HepG2 (cell line): ENCODE data around the gene PPIG. TPM values are rescaled to one million over a fixed set of nuclear protein-coding genes. Genes with fewer than 3 reads are reported as not detected.

Source experiments
- ADNP ChIP-seq: sonication (generic); formaldehyde crosslinking; IDR thresholded peaks from 2 replicates; pipeline ENCODE4 v1.4.0; 2020; ENCODE audit warnings: missing genetic modification reagents
- CEBPG ChIP-seq: IDR thresholded peaks from 2 replicates; pipeline ENCODE4 v1.6.1; 2016
- DNMT3B ChIP-seq: conservative IDR thresholded peaks from 2 replicates; pipeline ENCODE4 v1.6.1; 2016; ENCODE audit warnings: missing biosample characterization, control low read depth
- HOXA5 ChIP-seq: sonication (generic); formaldehyde crosslinking; IDR thresholded peaks from 2 replicates; pipeline ENCODE4 v1.4.0; 2020; ENCODE audit warnings: missing genetic modification reagents
- RAD21 ChIP-seq: fragments of 450-650 bp; formaldehyde crosslinking; IDR thresholded peaks from 2 replicates; pipeline ENCODE4 v1.5.0; 2020; ENCODE audit warnings: mild to moderate bottlenecking
- RXRB ChIP-seq: IDR thresholded peaks from 2 replicates; pipeline ENCODE4 v1.6.1; 2016; ENCODE audit warnings: borderline replicate concordance, missing genetic modification reagents, missing compliant biosample characterization
- SAP130 ChIP-seq: IDR thresholded peaks from 2 replicates; pipeline ENCODE4 v1.6.1; 2016; ENCODE audit warnings: low read depth
- YEATS4 ChIP-seq: sonication (generic); formaldehyde crosslinking; IDR thresholded peaks from 2 replicates; pipeline ENCODE4 v1.4.0; 2020; ENCODE audit warnings: missing genetic modification reagents, borderline replicate concordance
- ZFP62 ChIP-seq: sonication (generic); formaldehyde crosslinking; IDR thresholded peaks from 2 replicates; pipeline ENCODE4 v1.4.0; 2020; ENCODE audit warnings: missing genetic modification reagents
- polyA plus RNA-seq, 8 experiments: library from polyadenylated mRNA; depleted of rRNA in 3 of 8; stranded (reverse) in 7 of 8; unstranded in 1 of 8; fragments of >200 nt; fragmentation: Illumina TruSeq in 4 of 8; extraction: Trizol in 4 of 8; gene quantifications; 2 replicates each; pipeline versions ENCODE4 v1.2.1 to v1.2.3, GENCODE V29; 2011 to 2016; ENCODE audit warnings: low read depth in 4 of 8, missing spikeins in 1 of 8, mixed read lengths in 1 of 8; ENCODE audit not compliant: insufficient read depth in 1 of 8
- total RNA-seq, 5 experiments: library from RNA; depleted of rRNA; stranded (reverse); fragments of >200 nt; fragmentation: Illumina TruSeq; extraction: Trizol; gene quantifications; 2 replicates each; pipeline ENCODE4 v1.2.3, GENCODE V29; 2016; ENCODE audit warnings: low read depth in 1 of 5
- TF ChIP-seq, protein P1 (sequence below): sonication (generic); formaldehyde crosslinking; IDR thresholded peaks from 2 replicates; pipeline ENCODE4 v1.4.0; 2020; ENCODE audit warnings: missing genetic modification reagents
- TF ChIP-seq, protein P2 (sequence below): sonication (generic); formaldehyde crosslinking; IDR thresholded peaks from 2 replicates; pipeline ENCODE4 v1.4.0; 2020; ENCODE audit warnings: mild to moderate bottlenecking, missing genetic modification reagents
- TF ChIP-seq, protein P3 (sequence below), 2 experiments: sonication (generic) in 1 of 2; formaldehyde crosslinking in 1 of 2; IDR thresholded peaks; 2 replicates each; pipeline versions ENCODE4 v1.5.1 to v1.6.1; 2011 to 2020; ENCODE audit warnings: borderline replicate concordance in 1 of 2, low read depth in 1 of 2, low read length in 1 of 2, mild to moderate bottlenecking in 1 of 2, missing genetic modification reagents in 1 of 2, moderate library complexity in 1 of 2

PPIG gene
- total and polyA plus RNA-seq, 2 of the 13 experiments (the other 11 are each of a cell fraction or from before 2014, with no cell fraction given), result 31.3 to 81.0 TPM

DNA sequence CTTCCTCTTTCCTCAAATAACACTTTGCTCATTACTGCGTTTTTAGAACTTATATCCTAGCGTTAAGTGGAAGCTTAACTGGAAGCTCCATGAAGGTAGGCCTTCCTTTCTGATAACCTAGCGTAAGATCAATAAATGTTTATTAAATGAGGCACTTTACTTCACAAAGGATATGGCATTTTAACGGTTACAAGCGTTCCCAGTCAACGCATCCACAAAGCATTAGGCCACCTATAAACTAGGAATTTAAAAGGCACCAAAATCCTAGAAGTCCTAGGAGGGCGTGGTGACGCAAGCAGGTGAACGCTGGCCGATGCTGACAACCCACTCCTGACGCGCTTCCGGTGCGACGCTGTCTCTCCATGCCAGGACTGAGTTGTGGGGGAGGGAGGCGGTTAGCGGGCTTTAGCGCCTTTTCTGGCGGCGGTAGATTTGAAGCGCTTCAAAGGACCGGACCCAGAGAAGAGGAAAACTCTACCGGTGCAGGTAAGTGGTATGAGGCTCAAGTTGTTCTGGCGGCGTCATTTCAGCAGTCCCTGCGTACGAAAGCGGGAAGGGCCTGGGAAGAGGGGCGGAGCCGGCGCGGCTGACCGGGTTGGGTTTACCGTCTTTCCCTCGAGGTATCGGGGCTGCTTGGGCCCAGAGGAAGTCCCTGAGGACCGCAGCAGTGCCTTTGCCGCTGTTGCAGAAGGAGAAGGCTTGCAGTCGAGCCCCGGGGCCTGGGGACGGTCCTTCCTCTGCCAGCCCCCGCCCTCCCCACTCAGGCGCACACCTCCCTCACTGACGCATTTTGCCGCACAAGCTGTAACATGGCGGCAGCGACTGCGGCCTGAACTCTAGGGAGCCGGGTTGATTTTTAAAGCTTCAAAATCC lies at the start of gene PPIG (continued):
- TF ChIP-seq, protein P1, sequence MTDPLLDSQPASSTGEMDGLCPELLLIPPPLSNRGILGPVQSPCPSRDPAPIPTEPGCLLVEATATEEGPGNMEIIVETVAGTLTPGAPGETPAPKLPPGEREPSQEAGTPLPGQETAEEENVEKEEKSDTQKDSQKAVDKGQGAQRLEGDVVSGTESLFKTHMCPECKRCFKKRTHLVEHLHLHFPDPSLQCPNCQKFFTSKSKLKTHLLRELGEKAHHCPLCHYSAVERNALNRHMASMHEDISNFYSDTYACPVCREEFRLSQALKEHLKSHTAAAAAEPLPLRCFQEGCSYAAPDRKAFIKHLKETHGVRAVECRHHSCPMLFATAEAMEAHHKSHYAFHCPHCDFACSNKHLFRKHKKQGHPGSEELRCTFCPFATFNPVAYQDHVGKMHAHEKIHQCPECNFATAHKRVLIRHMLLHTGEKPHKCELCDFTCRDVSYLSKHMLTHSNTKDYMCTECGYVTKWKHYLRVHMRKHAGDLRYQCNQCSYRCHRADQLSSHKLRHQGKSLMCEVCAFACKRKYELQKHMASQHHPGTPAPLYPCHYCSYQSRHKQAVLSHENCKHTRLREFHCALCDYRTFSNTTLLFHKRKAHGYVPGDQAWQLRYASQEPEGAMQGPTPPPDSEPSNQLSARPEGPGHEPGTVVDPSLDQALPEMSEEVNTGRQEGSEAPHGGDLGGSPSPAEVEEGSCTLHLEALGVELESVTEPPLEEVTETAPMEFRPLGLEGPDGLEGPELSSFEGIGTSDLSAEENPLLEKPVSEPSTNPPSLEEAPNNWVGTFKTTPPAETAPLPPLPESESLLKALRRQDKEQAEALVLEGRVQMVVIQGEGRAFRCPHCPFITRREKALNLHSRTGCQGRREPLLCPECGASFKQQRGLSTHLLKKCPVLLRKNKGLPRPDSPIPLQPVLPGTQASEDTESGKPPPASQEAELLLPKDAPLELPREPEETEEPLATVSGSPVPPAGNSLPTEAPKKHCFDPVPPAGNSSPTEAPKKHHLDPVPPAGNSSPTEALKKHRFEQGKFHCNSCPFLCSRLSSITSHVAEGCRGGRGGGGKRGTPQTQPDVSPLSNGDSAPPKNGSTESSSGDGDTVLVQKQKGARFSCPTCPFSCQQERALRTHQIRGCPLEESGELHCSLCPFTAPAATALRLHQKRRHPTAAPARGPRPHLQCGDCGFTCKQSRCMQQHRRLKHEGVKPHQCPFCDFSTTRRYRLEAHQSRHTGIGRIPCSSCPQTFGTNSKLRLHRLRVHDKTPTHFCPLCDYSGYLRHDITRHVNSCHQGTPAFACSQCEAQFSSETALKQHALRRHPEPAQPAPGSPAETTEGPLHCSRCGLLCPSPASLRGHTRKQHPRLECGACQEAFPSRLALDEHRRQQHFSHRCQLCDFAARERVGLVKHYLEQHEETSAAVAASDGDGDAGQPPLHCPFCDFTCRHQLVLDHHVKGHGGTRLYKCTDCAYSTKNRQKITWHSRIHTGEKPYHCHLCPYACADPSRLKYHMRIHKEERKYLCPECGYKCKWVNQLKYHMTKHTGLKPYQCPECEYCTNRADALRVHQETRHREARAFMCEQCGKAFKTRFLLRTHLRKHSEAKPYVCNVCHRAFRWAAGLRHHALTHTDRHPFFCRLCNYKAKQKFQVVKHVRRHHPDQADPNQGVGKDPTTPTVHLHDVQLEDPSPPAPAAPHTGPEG, result peak; percentile 81
- TF ChIP-seq ADNP (no peak), CEBPG (CRISPR knock-in tag) (peak; percentile 96), ZFP62 (no peak), RXRB (CRISPR knock-in tag) (peak; percentile 72; the same call in 1 of the 2 replicates), DNMT3B (CRISPR knock-in tag) (no peak; the same call in 1 of the 2 replicates), SAP130 (CRISPR knock-in tag) (peak; percentile 97), HOXA5 (0 out of 2 replicates have a peak, but pooled peaks have one; percentile 26), RAD21 (CRISPR knock-in tag) (no peak), YEATS4 (CRISPR knock-in tag) (peak; percentile 95)
- TF ChIP-seq, protein P2, sequence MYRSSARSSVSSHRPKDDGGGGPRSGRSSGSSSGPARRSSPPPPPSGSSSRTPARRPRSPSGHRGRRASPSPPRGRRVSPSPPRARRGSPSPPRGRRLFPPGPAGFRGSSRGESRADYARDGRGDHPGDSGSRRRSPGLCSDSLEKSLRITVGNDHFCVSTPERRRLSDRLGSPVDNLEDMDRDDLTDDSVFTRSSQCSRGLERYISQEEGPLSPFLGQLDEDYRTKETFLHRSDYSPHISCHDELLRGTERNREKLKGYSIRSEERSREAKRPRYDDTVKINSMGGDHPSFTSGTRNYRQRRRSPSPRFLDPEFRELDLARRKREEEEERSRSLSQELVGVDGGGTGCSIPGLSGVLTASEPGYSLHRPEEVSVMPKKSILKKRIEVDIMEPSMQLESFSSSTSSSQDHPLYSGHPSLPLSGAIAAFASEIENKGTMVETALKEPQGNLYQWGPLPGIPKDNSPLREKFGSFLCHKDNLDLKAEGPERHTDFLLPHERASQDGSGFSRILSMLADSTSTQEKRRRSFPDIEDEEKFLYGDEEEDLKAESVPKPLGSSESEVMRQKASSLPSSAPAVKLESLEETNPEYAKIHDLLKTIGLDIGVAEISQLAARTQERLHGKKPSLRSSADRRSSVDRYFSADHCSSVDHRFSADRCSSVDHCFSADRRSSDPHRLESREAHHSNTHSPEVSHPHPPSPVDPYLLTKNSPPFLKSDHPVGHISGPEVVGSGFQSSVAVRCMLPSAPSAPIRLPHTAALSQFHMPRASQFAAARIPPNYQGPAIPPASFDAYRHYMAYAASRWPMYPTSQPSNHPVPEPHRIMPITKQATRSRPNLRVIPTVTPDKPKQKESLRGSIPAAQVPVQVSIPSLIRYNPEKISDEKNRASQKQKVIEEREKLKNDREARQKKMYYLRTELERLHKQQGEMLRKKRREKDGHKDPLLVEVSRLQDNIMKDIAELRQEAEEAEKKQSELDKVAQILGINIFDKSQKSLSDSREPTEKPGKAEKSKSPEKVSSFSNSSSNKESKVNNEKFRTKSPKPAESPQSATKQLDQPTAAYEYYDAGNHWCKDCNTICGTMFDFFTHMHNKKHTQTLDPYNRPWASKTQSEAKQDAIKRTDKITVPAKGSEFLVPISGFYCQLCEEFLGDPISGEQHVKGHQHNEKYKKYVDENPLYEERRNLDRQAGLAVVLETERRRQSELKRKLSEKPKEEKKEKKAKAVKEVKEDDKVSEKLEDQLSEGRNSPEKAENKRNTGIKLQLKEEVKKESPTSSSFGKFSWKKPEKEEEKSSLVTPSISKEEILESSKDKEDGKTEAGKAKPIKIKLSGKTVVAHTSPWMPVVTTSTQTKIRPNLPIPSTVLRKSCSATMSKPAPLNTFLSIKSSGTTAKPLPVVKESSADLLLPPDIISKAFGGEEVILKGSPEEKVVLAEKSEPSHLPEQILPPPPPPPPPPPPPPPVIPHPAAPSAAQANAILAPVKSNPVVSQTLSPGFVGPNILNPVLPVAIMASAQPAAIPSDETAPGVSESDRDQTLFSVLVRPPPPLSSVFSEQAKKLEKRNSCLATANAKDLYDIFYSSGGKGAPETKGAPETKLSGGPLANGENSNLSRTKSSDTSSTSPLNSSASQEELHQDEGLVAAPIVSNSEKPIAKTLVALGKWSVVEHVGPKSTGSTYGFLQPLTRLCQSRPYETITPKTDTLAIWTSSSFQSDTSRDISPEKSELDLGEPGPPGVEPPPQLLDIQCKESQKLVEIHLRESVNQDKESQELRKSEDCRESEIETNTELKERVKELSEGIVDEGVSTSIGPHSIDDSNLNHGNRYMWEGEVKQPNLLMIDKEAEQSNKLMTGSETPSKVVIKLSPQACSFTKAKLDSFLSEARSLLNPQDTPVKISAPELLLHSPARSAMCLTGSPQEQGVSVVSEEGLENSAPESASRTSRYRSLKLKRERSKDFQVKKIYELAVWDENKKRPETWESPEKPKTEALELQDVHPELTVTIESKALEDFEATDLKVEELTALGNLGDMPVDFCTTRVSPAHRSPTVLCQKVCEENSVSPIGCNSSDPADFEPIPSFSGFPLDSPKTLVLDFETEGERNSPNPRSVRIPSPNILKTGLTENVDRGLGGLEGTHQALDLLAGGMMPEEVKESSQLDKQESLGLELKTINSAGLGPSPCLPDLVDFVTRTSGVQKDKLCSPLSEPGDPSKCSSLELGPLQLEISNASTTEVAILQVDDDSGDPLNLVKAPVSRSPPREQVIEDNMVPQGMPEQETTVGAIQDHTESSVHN, result 0 out of 2 replicates have a peak, but pooled peaks have one; percentile 58
- TF ChIP-seq, protein P3, sequence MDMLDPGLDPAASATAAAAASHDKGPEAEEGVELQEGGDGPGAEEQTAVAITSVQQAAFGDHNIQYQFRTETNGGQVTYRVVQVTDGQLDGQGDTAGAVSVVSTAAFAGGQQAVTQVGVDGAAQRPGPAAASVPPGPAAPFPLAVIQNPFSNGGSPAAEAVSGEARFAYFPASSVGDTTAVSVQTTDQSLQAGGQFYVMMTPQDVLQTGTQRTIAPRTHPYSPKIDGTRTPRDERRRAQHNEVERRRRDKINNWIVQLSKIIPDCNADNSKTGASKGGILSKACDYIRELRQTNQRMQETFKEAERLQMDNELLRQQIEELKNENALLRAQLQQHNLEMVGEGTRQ (IDR thresholded peaks at IDR 0.05; ENCODE audit: low read depth, low read length), result no peak
- TF ChIP-seq, protein P3 (CRISPR knock-in tag; IDR thresholded peaks at IDR 0.05; ENCODE audit: borderline replicate concordance), result peak; percentile 52; the same call in 1 of the 2 replicates
